Choroid plexus epithelial cell (primary cell): ENCODE results near the gene SPACA6.
A peak's percentile ranks its signal among the peaks of the same experiment; 100 is the strongest.

ENCODE experiments used
- DNase-seq: peaks from one replicate; pipeline ENCODE4 v3.0.0-alpha.2; 2010; ENCODE audit warnings: low read depth
- H3K4me3 ChIP-seq: 2 replicates; pipeline ENCODE4 v1.5.1; 2011; ENCODE audit warnings: low read depth, mild to moderate bottlenecking, control low read depth, low read length, moderate library complexity
- CTCF ChIP-seq: conservative IDR thresholded peaks from 2 replicates; pipeline ENCODE4 v1.5.1; 2011; ENCODE audit warnings: low read depth, mild to moderate bottlenecking, control low read depth, inconsistent platforms, low read length, moderate library complexity

SPACA6 gene

DNA sequence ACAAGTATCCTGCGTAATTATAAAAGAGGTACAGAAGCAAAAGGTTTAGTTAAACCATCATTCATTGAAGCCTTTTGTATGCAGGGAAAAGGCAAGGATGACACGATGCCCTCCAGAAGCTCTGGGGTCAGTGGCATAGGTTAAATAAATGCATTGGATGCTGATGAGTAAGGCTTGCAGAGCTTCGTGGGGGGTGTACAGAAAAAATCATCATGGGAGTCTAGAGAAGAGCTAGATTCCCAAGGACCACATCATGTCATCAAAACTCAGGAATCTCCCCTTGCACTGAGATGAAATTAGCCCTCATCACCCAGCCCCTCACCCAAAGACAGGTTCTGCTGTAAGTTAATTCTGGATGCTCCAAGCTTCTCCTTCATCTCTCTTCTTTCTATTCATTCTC is 50.3 kb downstream of the SPACA6 start:
- no peak overlapping the region for H3K4me3 ChIP-seq
- no peak for TF ChIP-seq CTCF
- DNase-seq = peak; percentile 76

GRCh38 chr19:51746731-51747130 is 53.6 kb downstream of the SPACA6 start:
- DNase-seq = no peak
- no peak overlapping the region for H3K4me3 ChIP-seq
- TF ChIP-seq CTCF = no peak

DNA sequence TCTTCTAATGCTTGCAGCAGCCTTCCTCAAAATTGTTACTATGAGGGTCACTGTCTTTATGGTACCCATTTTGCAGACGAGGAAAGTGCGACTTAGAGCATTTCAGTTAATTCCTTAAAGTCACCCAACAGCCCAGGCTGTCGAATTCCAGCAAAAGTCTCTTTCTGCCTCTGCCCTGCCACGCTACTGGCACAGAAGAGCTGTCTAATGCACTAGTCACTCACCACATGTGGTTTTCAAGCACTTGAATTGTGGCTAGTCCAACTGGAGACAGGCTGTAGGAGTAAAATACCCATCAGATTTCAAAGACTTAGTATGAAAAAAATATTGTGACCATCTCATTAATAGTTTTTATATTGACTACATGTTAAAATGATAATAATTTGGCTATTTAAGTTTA is 56.8 kb downstream of the SPACA6 start:
- no peak overlapping the region for H3K4me3 ChIP-seq
- TF ChIP-seq CTCF = no peak
- DNase-seq = peak; percentile 62

DNA sequence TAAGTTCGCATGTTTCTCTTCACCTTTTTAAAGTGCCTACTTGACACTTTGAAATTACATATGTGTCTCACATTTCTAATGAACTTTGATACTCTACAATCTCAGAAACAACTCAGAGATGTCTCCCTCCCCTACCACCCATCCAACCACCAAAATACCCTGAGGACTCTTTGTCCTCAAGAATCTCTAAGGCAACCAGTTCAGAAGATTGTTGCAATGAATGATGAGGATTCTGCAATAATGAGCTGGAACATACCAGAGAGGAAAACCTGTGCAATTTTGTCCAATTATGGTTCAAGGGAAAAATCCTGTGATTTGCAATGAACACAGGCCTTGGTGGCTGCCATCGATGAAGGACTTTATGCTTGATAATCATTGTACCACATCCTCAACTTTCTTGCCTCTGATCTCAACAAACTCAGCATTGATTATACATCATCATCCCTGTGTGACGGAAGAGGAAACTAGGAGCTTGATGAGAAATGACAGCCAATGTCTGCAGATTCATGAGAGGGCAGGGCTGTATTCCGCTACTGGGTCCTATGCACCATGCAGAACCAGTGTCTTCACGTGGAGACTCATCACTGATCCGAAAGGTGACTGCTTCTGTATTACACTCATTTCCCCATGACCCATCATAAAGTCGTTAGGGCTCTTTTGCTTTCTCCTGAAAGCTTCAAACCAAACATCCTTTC is 57.4 kb downstream of the SPACA6 start:
- TF ChIP-seq CTCF = no peak
- DNase-seq = peak; percentile 87

GRCh38 chr19:51751655-51752054 is 58.5 kb downstream of the SPACA6 start, which contains the start of gene FPR1:
TSS of gene FPR1 (minus strand) at chr19:51751878. CDS start at chr19:51746994, 4,884 bp downstream.
- DNase-seq = peak; percentile 91
- no peak for TF ChIP-seq CTCF
- H3K4me3 ChIP-seq = no peak within 1 kb of the TSS

More for the DNA sequence above, 57.4 kb downstream of the SPACA6 start:
- H3K4me3 ChIP-seq = no peak overlapping the region

DNA sequence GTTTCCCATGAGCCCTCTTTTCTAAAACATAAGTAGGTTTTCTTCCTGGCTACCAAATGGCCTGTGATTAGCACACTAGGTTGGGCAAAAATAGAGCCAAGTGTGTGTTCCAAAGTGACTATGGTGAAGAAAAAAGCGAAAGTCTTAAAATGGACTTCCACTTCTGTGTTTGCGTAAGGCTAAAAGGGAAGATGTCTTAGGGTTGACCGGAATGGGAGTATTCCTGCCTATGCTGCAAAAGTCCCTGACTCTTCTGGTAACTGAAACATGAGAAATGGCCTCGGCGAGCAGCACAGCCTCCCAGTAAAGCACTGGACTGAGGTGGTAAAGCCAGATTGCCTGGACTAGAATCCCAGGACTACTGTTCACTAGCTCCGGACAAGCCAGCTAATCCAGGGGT is 61.0 kb downstream of the SPACA6 start:
- no peak for TF ChIP-seq CTCF
- H3K4me3 ChIP-seq = no peak overlapping the region
- no peak for DNase-seq

GRCh38 chr19:51754770-51755169 is 61.6 kb downstream of the SPACA6 start:
- no peak for DNase-seq
- no peak overlapping the region for H3K4me3 ChIP-seq
- TF ChIP-seq CTCF = no peak
